Endothelial cell of umbilical vein (primary cell): ENCODE measurements around the gene RBM20. TPM values are rescaled to one million over a fixed set of nuclear protein-coding genes. Genes with fewer than 3 reads are reported as not detected.

Experiments used
- BruUV-seq: library from RNA; stranded (reverse); fragments of 400-500 nt; replicated peaks from 2 replicates; lab custom pipeline; 2021; lab: Mats Ljungman, UMichigan
- CTCF ChIA-PET: fragments of 300-600, 350-600 bp; sonication (Branson Sonifier 250); formaldehyde crosslinking; loops from one replicate; lab custom pipeline; 2021; ENCODE audit warnings: antibody characterized with exemption, inconsistent platforms; lab: Charles Lee
- POLR2A ChIA-PET: fragments of 300-600, 350-600 bp; sonication (Branson Sonifier 250); formaldehyde crosslinking; loops from one replicate; lab custom pipeline; 2021; ENCODE audit warnings: antibody characterized with exemption, inconsistent platforms; lab: Charles Lee
- DNase-seq: peaks from one replicate; pipeline ENCODE4 v3.0.0-alpha.2; 2011; ENCODE audit warnings: low read depth, low spot score
- FAIRE-seq: peaks from 2 replicates; lab custom pipeline; 2011; peaks lifted over from hg19 to GRCh38; lab: Jason Lieb, UNC
- H2AFZ ChIP-seq: 2 replicates; pipeline ENCODE4 v1.6.0; 2012; ENCODE audit warnings: low read depth, low read length, control low read depth, inconsistent platforms
- H3K27ac ChIP-seq: 2 replicates; pipeline ENCODE4 v1.5.1; 2011; ENCODE audit warnings: low read depth, mild to moderate bottlenecking, control low read depth, low read length, moderate library complexity; ENCODE audit not compliant: insufficient read depth
- H3K27me3 ChIP-seq, 2 experiments: 2 replicates each; pipeline versions ENCODE4 v1.6.0 to v1.6.1; 2011; ENCODE audit warnings: low read length in 2 of 2, mixed read lengths in 1 of 2; ENCODE audit not compliant: control insufficient read depth in 2 of 2, insufficient read depth in 2 of 2
- H3K36me3 ChIP-seq, 2 experiments: 2 replicates in 1 of 2; 3 replicates in 1 of 2; pipeline ENCODE4 v1.5.1; 2011; ENCODE audit warnings: low read length in 2 of 2, mild to moderate bottlenecking in 1 of 2, moderate library complexity in 1 of 2; ENCODE audit not compliant: control insufficient read depth in 2 of 2, insufficient read depth in 2 of 2; ENCODE audit errors: extremely low read depth in 1 of 2
- H3K4me1 ChIP-seq: 3 replicates; pipeline ENCODE4 v1.5.1; 2011; ENCODE audit warnings: mild to moderate bottlenecking, low read length; ENCODE audit not compliant: control insufficient read depth, insufficient read depth; ENCODE audit errors: extremely low read depth
- H3K4me2 ChIP-seq: 2 replicates; pipeline ENCODE4 v1.6.1; 2011; ENCODE audit warnings: low read length, control low read depth, mixed read lengths; ENCODE audit not compliant: insufficient read depth
- H3K4me3 ChIP-seq, 3 experiments: fragments of 200-600 bp in 1 of 3; sonication (generic), shearing (Covaris generic) in 1 of 3; replicated peaks in 1 of 3; 2 replicates each; pipeline ENCODE4 v1.5.1; 2011 to 2016; ENCODE audit warnings: control low read depth in 3 of 3, low read length in 3 of 3, mild to moderate bottlenecking in 2 of 3, inconsistent platforms in 1 of 3, low read depth in 1 of 3, moderate library complexity in 1 of 3; ENCODE audit not compliant: insufficient read depth in 1 of 3
- H3K79me2 ChIP-seq: 2 replicates; pipeline ENCODE4 v1.6.0; 2012; ENCODE audit warnings: low read length, inconsistent platforms; ENCODE audit not compliant: control insufficient read depth, insufficient read depth
- H3K9ac ChIP-seq: replicated peaks from 2 replicates; pipeline ENCODE3; 2011; ENCODE audit warnings: low read length, control low read depth; ENCODE audit not compliant: insufficient read depth; ENCODE audit errors: extremely low read depth
- H3K9me1 ChIP-seq: replicated peaks from 3 replicates; pipeline ENCODE4 v1.6.0; 2011; ENCODE audit warnings: mild to moderate bottlenecking, low read length; ENCODE audit not compliant: control insufficient read depth, insufficient read depth; ENCODE audit errors: extremely low read depth
- H3K9me3 ChIP-seq: replicated peaks from 2 replicates; pipeline ENCODE4 v1.5.1; 2012; ENCODE audit warnings: low read length, inconsistent platforms; ENCODE audit not compliant: control insufficient read depth, insufficient read depth
- H4K20me1 ChIP-seq: replicated peaks from 2 replicates; pipeline ENCODE3; 2011; ENCODE audit warnings: mild to moderate bottlenecking, low read length; ENCODE audit not compliant: control insufficient read depth, insufficient read depth; ENCODE audit errors: extremely low read depth
- EZH2 ChIP-seq: IDR thresholded peaks from 2 replicates; pipeline ENCODE4 v1.6.1; 2012; ENCODE audit warnings: borderline replicate concordance, low read depth, mild to moderate bottlenecking, moderate library complexity, low read length, inconsistent platforms; ENCODE audit not compliant: severe bottlenecking
- FOS ChIP-seq: IDR thresholded peaks from 2 replicates; pipeline ENCODE4 v1.6.1; 2011; ENCODE audit warnings: mild to moderate bottlenecking, low read length, moderate library complexity, borderline replicate concordance; ENCODE audit not compliant: insufficient read depth
- GATA2 ChIP-seq: IDR thresholded peaks from 2 replicates; pipeline ENCODE4 v1.7.0; 2011; ENCODE audit warnings: low read depth, mild to moderate bottlenecking, moderate library complexity, mixed read lengths, low read length; ENCODE audit not compliant: insufficient read length, insufficient read depth
- JUN ChIP-seq: IDR thresholded peaks from 2 replicates; pipeline ENCODE4 v1.6.1; 2011; ENCODE audit warnings: borderline replicate concordance, low read depth; ENCODE audit not compliant: insufficient read length, insufficient read depth
- MYC ChIP-seq: IDR thresholded peaks from one replicate; pipeline ENCODE4 v1.6.1; 2011; ENCODE audit warnings: mild to moderate bottlenecking, low read depth, low read length
- POLR2A ChIP-seq: IDR thresholded peaks from 2 replicates; pipeline ENCODE4 v1.6.1; 2012; ENCODE audit warnings: low read depth, mild to moderate bottlenecking, control low read depth, low read length
- POLR2AphosphoS5 ChIP-seq: IDR thresholded peaks from 2 replicates; pipeline ENCODE4 v1.6.1; 2012; ENCODE audit warnings: low read depth, mild to moderate bottlenecking, control low read depth, low read length, moderate library complexity; ENCODE audit not compliant: insufficient read depth
- dilution Hi-C: fragments of 300-500 bp; cut with MboI; formaldehyde crosslinking; loops from one replicate; pipeline ENCODE4 v1.15.0; 2019; ENCODE audit warnings: low sequenced_read_pairs; ENCODE audit not compliant: extremely low pct_ligation_motif_present
- intact Hi-C: fragments of 100-400 bp; cut with micrococcal nuclease; formaldehyde crosslinking; loops from one replicate; pipeline ENCODE4 v1.10.0; 2022
- polyA plus RNA-seq, 4 experiments: library from polyadenylated mRNA; depleted of rRNA in 3 of 4; stranded (reverse) in 3 of 4; unstranded in 1 of 4; fragments of >200 nt; gene quantifications; 2 replicates each; pipeline versions ENCODE4 v1.2.1 to v1.2.3, GENCODE V29; 2011 to 2012; ENCODE audit warnings: missing spikeins in 1 of 4
- total RNA-seq: library from RNA; stranded (reverse); gene quantifications from 2 replicates; pipeline ENCODE4 v1.2.3, GENCODE V29; 2021
- TF ChIP-seq, protein P1 (sequence below), 2 donors: IDR thresholded peaks; 1 replicate in 1 of 2; 2 replicates in 1 of 2; pipeline ENCODE4 v1.5.1; 2011; ENCODE audit warnings: low read length in 2 of 2, mild to moderate bottlenecking in 2 of 2, moderate library complexity in 2 of 2, control low read depth in 1 of 2, inconsistent platforms in 1 of 2, low read depth in 1 of 2; ENCODE audit not compliant: insufficient read depth in 1 of 2; ENCODE audit errors: extremely low read depth in 1 of 2
- TF ChIP-seq, protein P2 (sequence below): IDR thresholded peaks from 2 replicates; pipeline ENCODE4 v1.6.1; 2011; ENCODE audit not compliant: insufficient read depth, insufficient read length

Gene RBM20
- total and polyA plus RNA-seq, 2 donors (not counting 3 experiments of a cell fraction or from before 2014, with no cell fraction given), result 0.04 TPM; not detected in 1

DNA sequence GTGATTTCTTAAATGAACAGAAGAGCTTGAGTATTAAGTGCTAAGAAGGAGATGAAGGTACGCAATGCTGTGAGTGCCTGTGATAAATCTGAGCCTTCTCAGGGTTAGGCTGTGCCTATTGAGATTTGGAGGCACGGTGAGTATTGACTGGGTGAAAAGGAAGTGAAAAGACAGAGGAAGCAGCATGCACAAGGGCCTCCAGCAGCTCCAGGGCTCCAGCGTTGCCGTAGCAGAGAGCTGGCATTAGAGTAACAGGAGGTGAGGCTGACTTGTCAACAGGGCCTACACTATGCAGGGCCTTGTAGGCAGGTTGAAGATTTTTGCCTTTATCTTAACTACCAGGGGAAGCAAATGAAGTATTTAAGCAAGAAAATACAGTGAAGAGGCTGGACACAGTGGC is 173.5 kb downstream of the RBM20 start:
- no peak overlapping the region for H3K4me2 ChIP-seq
- TF ChIP-seq, protein P1, sequence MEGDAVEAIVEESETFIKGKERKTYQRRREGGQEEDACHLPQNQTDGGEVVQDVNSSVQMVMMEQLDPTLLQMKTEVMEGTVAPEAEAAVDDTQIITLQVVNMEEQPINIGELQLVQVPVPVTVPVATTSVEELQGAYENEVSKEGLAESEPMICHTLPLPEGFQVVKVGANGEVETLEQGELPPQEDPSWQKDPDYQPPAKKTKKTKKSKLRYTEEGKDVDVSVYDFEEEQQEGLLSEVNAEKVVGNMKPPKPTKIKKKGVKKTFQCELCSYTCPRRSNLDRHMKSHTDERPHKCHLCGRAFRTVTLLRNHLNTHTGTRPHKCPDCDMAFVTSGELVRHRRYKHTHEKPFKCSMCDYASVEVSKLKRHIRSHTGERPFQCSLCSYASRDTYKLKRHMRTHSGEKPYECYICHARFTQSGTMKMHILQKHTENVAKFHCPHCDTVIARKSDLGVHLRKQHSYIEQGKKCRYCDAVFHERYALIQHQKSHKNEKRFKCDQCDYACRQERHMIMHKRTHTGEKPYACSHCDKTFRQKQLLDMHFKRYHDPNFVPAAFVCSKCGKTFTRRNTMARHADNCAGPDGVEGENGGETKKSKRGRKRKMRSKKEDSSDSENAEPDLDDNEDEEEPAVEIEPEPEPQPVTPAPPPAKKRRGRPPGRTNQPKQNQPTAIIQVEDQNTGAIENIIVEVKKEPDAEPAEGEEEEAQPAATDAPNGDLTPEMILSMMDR (IDR thresholded peaks at IDR 0.05; ENCODE audit: extremely low read depth in 1 of 2, insufficient read depth in 1 of 2, low read depth in 1 of 2, low read length in 2 of 2), result no peak
- no peak for TF ChIP-seq POLR2AphosphoS5
- TF ChIP-seq FOS, result no peak
- TF ChIP-seq GATA2, result no peak
- TF ChIP-seq, protein P2, sequence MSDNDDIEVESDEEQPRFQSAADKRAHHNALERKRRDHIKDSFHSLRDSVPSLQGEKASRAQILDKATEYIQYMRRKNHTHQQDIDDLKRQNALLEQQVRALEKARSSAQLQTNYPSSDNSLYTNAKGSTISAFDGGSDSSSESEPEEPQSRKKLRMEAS, result no peak
- no peak for TF ChIP-seq EZH2
- TF ChIP-seq JUN, result no peak
- TF ChIP-seq MYC, result no peak
- TF ChIP-seq POLR2A, result no peak
- ChIA-PET POLR2A (no interaction called here), CTCF (interaction anchor here (0.6 to 1.1 kb wide), 3 partner anchors 11 to 73 kb away, joined by 3 read pairs; no protein-coding TSS in a partner anchor)
- H3K9me1 ChIP-seq, result no peaks in the 10 kb centered on the region
- H3K27me3 ChIP-seq, result peaks cover 0 to 4% of the 10 kb centered on the region in 2 experiments
- H3K4me3 ChIP-seq, result no peak overlapping the region
- no TSS peak for BruUV-seq
- no peaks in the 10 kb centered on the region for H4K20me1 ChIP-seq
- no peaks in the 10 kb centered on the region for H3K79me2 ChIP-seq
- DNase-seq, result no peak
- no peaks in the 10 kb centered on the region for H3K36me3 ChIP-seq
- no peak overlapping the region for H2AFZ ChIP-seq
- H3K27ac ChIP-seq, result no peak overlapping the region
- no peak overlapping the region for H3K9ac ChIP-seq
- no peak for FAIRE-seq
- H3K9me3 ChIP-seq, result no peaks in the 10 kb centered on the region
- no peaks in the 10 kb centered on the region for H3K4me1 ChIP-seq
- intact Hi-C loops, result no loop called here
- dilution Hi-C loops, result no loop called here
